Stimulated activated naive B cell treated with anti-CD40 and anti-IgM and Interleukin-4, amounts not matched to agents 10 μg/mL and 1 μg/mL and 100 μg/mL, for 72 hours (primary cell): ENCODE data around the gene STARD10.

ENCODE experiments used
- ATAC-seq, 2 donors: fragments of 150-1000 bp; cut with Tn5 transposase; replicated peaks; 2 replicates each; pipeline ENCODE4 v1.10.0; 2021; ENCODE audit warnings: moderate library complexity in 1 of 2
- DNase-seq: peaks from one replicate; pipeline ENCODE4 v3.0.0; 2021
- H3K27ac Mint-ChIP-seq: one replicate; pipeline ENCODE4 v1.8.0; 2022; ENCODE audit warnings: mild to moderate bottlenecking, mixed read lengths
- H3K27me3 Mint-ChIP-seq, 2 donors: one replicate each; pipeline ENCODE4 v1.8.0; 2022; ENCODE audit warnings: mixed read lengths in 2 of 2
- H3K36me3 Mint-ChIP-seq, 2 donors: one replicate each; pipeline ENCODE4 v1.8.0; 2022; ENCODE audit warnings: mixed read lengths in 2 of 2, mild to moderate bottlenecking in 1 of 2
- H3K4me1 Mint-ChIP-seq, 2 donors: one replicate each; pipeline ENCODE4 v1.8.0; 2022; ENCODE audit warnings: mixed read lengths in 2 of 2, mild to moderate bottlenecking in 1 of 2
- H3K4me3 Mint-ChIP-seq, 2 donors: one replicate each; pipeline ENCODE4 v1.8.0; 2022; ENCODE audit warnings: mild to moderate bottlenecking in 2 of 2, mixed read lengths in 2 of 2, moderate library complexity in 1 of 2
- H3K9me3 Mint-ChIP-seq, 2 donors: one replicate each; pipeline ENCODE4 v1.8.0; 2022; ENCODE audit warnings: mixed read lengths in 2 of 2, mild to moderate bottlenecking in 1 of 2

Gene STARD10

DNA sequence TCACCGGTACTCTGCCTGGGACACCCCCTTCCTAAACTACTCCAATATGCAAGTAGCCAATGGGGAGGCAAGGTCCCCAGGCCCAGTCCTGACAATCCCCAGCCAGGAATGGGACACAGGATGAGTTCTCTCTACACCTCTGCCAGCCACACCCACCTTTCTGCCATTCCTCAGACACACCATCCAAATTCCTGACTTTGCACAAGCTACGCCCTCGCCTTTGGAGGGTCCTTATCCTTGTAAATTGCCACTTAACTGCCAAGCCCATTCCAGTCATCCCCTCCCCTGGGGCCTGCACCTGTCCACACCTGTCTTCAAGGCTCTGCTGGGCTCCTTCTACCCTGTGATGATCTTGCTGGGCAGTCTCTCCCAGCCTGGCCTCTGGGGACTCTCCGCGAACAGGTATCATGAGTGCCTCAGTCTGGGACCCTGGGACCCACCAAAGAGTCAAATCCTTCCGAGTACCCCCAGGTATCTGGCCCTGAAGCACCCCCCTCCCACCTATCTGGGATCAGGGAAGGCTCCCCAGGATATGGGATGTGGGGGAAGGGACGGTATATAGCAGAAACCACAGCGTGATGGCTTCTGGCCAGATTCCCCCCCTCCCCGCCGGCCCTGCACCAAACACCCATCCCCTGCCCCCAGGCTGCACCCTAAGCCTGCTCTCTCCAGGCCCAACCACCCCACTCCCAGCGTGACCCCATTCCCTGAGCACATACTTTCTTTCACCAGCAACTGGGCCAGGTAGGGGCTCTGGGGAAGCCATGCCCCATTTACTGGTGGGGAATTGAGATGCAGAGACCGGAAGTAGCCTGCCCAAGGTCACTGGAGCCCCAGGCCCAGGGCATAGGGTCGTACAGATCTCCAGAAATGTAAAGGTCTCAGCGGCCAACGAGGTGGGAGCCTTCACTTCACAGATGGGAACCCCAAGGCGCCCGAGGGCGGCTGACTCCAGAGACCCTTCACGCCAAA is 42.4 kb downstream of the STARD10 start:
- Mint-ChIP-seq H3K4me1 (peaks cover 47 to 65% of the 10 kb centered on the region in 2 donors), H3K9me3 (no peaks in the 10 kb centered on the region), H3K27me3 (no peaks in the 10 kb centered on the region), H3K27ac (peak overlapping the region; percentile 81), H3K36me3 (peaks cover 2 to 21% of the 10 kb centered on the region in 2 donors), H3K4me3 (peak overlapping the region; percentile 88 to 91)
- DNase-seq (no peak), ATAC-seq (peak in 1 of 2 donors; percentile 8)

DNA sequence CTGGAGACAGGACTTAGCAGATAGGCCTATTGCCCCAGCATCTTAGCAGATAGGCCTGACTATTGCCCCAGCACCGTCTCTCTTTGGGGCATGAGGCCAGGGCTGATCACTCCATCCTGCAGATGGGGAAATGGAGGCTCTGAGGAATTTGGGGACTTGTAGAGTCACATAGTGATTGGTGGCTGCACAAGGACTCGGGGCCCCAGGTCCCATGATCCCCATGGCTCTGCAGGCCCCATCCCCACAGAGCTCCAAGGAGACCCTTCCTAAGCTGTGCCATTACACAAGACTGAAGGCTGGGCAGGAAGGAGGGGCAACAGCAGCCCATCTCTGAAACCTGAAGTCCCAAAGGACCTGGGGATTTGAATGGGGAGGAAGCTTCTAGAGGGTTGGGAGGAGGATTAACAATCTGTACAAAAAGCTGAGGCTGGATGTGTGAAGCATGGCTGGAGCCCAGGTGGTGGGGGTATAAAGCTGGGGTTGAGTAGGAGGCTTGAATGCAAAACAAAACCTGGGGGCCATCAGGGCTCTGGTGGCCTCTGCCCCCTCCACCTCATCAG is 43.2 kb downstream of the STARD10 start:
- ATAC-seq (no peak), DNase-seq (no peak)
- no peaks in the 10 kb centered on the region for H3K27me3 Mint-ChIP-seq
- no peaks in the 10 kb centered on the region for H3K9me3 Mint-ChIP-seq
- H3K27ac Mint-ChIP-seq = peak overlapping the region; percentile 78
- H3K4me3 Mint-ChIP-seq = peak overlapping the region; percentile 88 to 91
- peaks cover 49 to 73% of the 10 kb centered on the region in 2 donors for H3K4me1 Mint-ChIP-seq
- H3K36me3 Mint-ChIP-seq = peaks cover 0 to 17% of the 10 kb centered on the region in 2 donors

DNA sequence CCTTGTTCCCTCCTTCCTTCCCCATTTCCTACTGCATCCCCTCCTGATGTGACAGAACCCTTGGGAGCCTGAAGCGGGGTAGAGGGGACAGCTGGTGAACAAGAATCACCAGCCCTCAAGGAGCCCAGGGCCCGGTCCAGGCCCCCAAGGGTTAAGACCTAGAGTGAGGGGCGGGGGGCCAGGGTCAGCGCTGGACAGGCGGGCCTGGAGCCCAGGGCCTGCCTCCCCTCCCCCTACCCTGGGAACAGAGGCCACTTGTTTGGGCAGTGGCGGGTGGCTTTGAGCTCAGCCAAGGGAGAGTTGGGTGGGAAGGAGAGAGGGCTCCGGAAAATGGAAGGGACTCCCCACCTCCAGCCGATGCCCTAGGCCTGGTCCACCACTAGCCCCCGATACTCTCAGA is 43.8 kb downstream of the STARD10 start:
- ATAC-seq (no peak), DNase-seq (no peak)
- H3K36me3 Mint-ChIP-seq = peaks cover 0 to 17% of the 10 kb centered on the region in 2 donors
- H3K4me3 Mint-ChIP-seq = peak overlapping the region in 1 of 2 donors; percentile 91
- no peaks in the 10 kb centered on the region for H3K27me3 Mint-ChIP-seq
- H3K4me1 Mint-ChIP-seq = peaks cover 52 to 76% of the 10 kb centered on the region in 2 donors
- H3K27ac Mint-ChIP-seq = peak overlapping the region; percentile 75
- H3K9me3 Mint-ChIP-seq = no peaks in the 10 kb centered on the region

DNA sequence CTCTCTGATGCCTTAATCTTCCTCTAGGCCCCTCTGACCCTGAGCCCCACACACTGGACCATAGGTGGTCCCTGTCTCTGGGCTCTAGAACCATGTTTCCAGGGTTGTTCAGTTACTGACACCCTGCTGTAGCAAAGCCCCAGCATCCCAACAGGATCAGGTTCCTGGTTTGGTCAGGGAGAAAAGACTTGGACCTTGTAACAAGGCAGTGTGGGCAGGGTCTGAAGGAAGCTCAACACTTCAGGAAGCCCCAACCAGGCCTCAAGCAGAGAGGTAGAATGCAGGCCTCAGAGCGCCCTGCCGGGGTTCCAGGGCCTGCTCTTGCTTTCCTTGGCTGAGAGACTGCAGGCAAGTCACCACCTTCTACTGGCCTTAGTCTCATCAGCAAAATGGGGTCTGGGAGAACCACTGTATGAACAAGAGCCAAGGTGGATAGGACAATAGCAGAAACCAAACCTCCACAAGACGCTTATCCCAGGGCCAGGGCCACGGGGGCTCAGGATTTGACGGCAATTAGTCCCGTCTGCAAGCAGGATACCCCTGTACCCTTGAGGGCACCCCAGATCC is 46.5 kb downstream of the STARD10 start:
- Mint-ChIP-seq H3K4me3 (no peak overlapping the region), H3K4me1 (peaks cover 65 to 89% of the 10 kb centered on the region in 2 donors), H3K27ac (peak overlapping the region; percentile 56), H3K36me3 (peaks cover 0 to 13% of the 10 kb centered on the region in 2 donors), H3K27me3 (no peaks in the 10 kb centered on the region), H3K9me3 (no peaks in the 10 kb centered on the region)
- ATAC-seq = no peak
- DNase-seq = no peak

DNA sequence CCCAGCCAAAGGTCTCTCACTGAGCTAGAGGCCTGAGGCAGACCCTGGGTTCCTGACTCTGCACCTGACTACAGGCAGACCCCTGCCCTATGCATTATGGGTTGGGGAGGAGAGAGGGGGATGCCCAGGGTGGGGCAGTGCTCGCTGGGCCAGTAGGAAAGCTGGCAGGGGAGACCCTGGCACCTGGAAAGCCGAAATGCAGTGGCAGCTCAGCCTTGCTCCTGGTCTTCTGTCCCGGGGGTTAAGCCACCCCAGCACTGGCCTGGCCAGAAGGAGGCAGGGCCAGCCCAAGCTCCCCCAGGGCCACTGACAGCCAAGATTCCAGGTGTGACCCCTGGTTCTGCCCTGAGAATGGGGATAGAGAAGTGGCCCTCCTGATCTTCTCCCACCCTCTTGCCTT is 47.0 kb downstream of the STARD10 start:
- peaks cover 70 to 92% of the 10 kb centered on the region in 2 donors for H3K4me1 Mint-ChIP-seq
- ATAC-seq = no peak
- H3K9me3 Mint-ChIP-seq = no peaks in the 10 kb centered on the region
- no peak overlapping the region for H3K4me3 Mint-ChIP-seq
- peaks cover 0 to 13% of the 10 kb centered on the region in 2 donors for H3K36me3 Mint-ChIP-seq
- DNase-seq = no peak
- H3K27ac Mint-ChIP-seq = peak overlapping the region; percentile 59
- H3K27me3 Mint-ChIP-seq = no peaks in the 10 kb centered on the region

DNA sequence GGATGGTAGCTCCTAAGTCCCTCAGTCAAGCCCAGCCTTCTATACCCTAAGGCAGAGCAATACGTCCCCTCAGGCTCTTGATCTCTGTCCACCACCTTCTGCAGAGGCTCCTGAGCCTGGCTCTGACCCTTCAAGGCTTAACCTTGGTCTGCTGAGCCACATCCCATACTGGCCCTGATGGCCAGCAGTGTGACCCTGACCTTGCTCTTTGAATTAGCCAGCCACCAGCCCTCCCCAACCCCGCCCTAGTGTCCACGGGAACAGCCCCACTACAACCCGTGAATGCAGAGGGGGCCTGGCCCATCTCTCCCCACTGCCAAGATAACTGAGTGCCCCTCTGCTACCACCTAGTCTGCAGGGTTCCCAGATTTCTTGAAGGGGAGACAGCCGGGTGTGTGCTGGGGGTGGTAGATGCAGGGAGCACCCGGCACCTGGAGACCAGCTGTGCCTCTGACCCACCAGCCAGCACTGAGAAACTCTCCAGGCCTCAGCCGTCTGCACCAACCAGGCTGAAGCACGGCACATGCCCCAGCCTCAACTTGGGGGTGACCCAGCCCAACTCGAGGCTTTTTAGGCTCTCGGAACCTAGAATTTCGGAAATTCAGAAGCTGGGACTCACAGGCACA is 47.8 kb downstream of the STARD10 start:
- peaks cover 74 to 92% of the 10 kb centered on the region in 2 donors for H3K4me1 Mint-ChIP-seq
- no peaks in the 10 kb centered on the region for H3K27me3 Mint-ChIP-seq
- DNase-seq = no peak
- no peak overlapping the region for H3K4me3 Mint-ChIP-seq
- H3K27ac Mint-ChIP-seq = peak overlapping the region; percentile 62
- H3K9me3 Mint-ChIP-seq = no peaks in the 10 kb centered on the region
- peaks cover 0 to 13% of the 10 kb centered on the region in 2 donors for H3K36me3 Mint-ChIP-seq
- ATAC-seq = no peak

DNA sequence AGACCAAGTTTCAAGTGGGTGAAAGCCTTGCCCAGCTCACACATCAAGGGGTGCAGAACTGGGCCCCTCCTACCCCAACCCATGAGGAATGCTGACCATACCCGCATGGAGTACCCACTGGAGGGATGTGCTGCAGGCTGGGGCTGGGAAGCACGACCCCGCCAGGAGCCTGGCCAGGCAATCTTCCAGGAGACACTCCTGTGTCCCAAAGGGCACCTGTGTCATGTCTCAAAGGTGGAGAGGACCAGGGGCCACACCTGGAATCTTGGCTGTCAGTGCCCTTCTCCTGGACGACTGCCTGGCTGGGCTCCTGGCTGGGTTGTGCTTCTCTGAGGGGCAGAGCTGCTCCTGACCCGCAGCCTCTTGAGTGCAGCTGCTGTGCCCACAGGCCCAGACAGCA is 48.3 kb downstream of the STARD10 start:
- Mint-ChIP-seq H3K9me3 (no peaks in the 10 kb centered on the region), H3K4me1 (peaks cover 76 to 92% of the 10 kb centered on the region in 2 donors), H3K27me3 (no peaks in the 10 kb centered on the region), H3K36me3 (peaks cover 0 to 13% of the 10 kb centered on the region in 2 donors), H3K4me3 (no peak overlapping the region), H3K27ac (peak overlapping the region; percentile 62)
- ATAC-seq = no peak
- no peak for DNase-seq

DNA sequence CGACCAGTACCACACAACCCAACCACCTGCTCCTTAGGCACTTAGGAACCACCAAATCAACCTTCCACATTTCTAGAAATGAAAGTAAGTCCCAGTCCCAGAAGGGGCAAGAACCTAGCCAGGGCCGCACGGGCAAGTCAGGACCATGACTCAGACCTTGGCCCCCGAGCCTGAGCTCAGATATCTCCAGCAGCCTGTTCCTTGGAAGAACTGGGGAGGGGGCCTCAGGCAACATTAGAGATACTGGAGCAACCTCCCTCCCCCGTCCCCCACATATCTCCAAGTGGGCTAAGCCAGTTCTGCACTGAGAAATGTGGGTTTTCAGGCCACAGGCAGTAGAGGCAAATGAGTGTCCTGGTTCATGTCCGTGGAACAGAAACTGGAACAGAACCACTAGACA is 49.4 kb downstream of the STARD10 start:
- H3K36me3 Mint-ChIP-seq = peaks cover 0 to 10% of the 10 kb centered on the region in 2 donors
- H3K27me3 Mint-ChIP-seq = no peaks in the 10 kb centered on the region
- peaks cover 78 to 92% of the 10 kb centered on the region in 2 donors for H3K4me1 Mint-ChIP-seq
- no peaks in the 10 kb centered on the region for H3K9me3 Mint-ChIP-seq
- no peak for DNase-seq
- peak overlapping the region; percentile 26 to 52 for H3K4me3 Mint-ChIP-seq
- no peak for ATAC-seq
- peak overlapping the region; percentile 84 for H3K27ac Mint-ChIP-seq

DNA sequence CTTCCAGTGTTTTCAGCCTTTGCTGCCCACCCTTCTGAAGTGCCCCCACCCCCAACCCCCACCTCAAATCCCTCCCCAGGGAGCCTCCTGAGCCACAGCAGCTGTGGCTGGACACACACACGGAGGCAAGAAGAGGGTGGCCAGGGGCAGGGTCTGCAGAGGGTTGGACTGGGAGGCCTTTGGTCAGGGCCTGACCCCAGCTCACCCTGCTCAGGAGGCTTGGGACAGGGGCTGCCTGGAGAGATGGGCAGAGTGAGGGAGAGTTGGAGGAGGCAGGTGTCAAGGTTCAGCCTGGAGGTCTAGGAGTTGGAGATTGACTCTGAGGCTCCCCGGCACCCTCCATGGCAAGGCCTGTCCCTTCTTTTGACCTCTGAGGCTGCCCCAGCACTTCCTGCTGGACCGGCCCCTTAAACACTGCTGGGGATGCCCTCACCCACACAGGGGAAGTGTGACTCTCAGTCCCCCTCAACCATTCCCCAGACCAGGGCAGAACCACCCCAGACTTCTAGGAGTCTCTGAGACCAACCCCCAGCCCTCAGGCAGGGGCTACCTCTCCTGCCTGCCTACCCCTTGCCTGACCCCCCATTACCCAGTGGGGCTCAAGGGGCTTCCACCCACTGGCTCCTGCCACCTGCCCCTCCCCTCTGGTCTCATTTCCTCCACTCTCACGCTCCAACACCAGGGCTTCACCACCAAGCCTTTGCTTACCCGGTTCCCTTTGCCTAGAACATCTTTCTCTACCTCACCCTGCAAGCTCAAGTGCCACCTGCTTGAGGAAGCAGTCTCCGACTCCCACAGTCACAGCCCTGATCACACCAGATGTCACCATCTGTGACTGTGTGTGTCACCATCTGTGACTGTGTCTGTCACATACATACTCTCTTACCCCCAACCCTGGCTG is 50.3 kb downstream of the STARD10 start:
- no peaks in the 10 kb centered on the region for H3K9me3 Mint-ChIP-seq
- peaks cover 0 to 8% of the 10 kb centered on the region in 2 donors for H3K36me3 Mint-ChIP-seq
- peak overlapping the region; percentile 84 for H3K27ac Mint-ChIP-seq
- no peaks in the 10 kb centered on the region for H3K27me3 Mint-ChIP-seq
- ATAC-seq = peak; percentile 88 to 89
- peak; percentile 67 for DNase-seq
- peak overlapping the region; percentile 26 to 52 for H3K4me3 Mint-ChIP-seq
- H3K4me1 Mint-ChIP-seq = peaks cover 79 to 92% of the 10 kb centered on the region in 2 donors

DNA sequence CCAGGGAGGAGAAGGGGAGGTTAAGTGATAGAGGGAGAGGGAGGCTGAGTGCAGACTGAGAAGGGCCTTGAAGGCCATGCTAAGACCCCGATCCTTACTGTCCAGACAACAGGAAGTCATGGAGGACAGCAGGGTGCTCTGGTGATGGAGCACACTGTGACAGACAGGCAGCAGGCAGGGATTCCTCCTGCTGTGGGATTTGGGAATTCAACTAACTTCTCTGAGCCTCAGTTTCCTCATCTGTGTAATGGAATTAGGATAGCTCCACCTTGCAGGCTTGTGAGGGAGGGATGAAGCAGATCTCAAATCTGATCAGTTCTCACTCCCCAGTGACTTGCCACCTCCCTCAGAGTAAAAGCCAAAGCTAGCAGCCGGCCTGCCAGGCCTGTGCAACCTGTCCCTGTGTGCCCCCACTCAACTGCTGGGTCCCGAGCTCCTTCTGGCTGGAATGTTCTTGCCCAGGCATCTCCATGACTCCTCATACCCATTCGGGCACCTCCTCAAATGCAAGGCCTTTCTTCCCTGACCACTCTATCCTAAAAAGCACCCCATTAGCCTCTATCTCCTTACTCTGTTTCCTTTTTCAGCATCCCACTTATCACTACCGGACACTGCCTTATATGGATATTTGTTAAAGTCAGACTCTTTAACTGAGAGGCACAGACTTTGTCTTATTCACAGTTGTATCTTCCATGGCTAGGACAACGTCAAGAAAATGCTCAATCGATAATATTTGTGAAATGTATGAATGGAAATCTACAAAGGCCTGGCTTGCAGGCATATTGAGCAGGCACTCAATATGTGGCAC is 51.1 kb downstream of the STARD10 start:
- Mint-ChIP-seq H3K9me3 (no peaks in the 10 kb centered on the region), H3K4me1 (peaks cover 83 to 95% of the 10 kb centered on the region in 2 donors), H3K27me3 (no peaks in the 10 kb centered on the region), H3K36me3 (peaks cover 0 to 12% of the 10 kb centered on the region in 2 donors), H3K4me3 (no peak overlapping the region), H3K27ac (peak overlapping the region; percentile 95)
- no peak for DNase-seq
- ATAC-seq = no peak

DNA sequence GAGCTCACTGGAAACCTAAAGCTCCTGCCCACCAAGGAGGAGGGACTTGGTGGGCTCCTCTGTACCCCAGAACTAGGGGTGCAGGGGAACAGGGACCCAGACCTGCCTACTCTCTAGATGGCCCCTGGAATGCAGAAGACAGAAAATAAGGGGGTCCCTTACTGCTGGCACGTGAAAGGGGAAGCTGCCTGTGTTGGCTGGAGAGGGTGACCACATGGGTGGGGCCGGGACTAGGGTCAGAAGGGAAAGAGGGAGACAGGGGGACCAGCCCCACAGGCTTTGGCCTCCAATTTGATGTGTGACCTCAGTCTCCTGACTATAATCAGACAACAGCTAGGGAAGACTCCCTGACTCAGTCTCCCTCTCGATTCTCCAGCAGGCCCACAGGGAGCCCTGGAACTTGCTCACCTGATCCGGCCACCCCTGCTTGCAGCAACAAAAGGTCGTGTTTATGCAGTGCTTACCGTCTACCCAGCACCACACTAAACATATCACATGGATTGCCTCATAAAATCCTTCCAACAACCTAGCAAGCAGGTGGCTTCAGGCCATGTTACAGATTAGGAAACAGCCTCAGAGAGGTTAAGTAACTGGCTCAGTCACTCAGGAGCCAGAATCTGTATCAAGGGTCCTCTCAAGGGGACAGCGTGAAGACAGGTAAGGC is 51.9 kb downstream of the STARD10 start:
- peak overlapping the region in 1 of 2 donors; percentile 64 for H3K4me3 Mint-ChIP-seq
- H3K27me3 Mint-ChIP-seq = no peaks in the 10 kb centered on the region
- DNase-seq (no peak), ATAC-seq (no peak)
- peaks cover 6 to 19% of the 10 kb centered on the region in 2 donors for H3K36me3 Mint-ChIP-seq
- peaks cover 83 to 95% of the 10 kb centered on the region in 2 donors for H3K4me1 Mint-ChIP-seq
- H3K9me3 Mint-ChIP-seq = no peaks in the 10 kb centered on the region
- H3K27ac Mint-ChIP-seq = peak overlapping the region; percentile 95

DNA sequence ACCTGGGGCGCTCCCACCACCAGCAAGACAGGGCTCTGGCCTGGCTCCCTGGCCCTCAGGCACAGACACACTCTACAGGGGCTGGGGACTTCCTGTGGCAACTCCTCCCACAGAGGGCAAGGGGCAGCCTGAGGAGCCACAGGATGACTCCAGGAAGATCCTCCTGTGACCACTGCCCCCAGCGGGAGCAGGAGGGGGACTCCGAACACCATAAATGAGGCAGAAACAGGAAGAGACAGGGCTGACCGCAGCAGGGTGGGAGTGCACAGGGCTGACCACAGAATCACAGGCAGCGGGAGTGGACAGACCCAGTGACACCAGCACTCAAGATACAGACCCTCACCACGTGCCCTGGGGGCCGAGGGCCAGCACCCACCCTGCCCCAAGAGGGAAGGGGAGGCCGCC is 52.4 kb downstream of the STARD10 start:
- Mint-ChIP-seq H3K4me3 (peak overlapping the region; percentile 48 to 64), H3K9me3 (no peaks in the 10 kb centered on the region), H3K27me3 (no peaks in the 10 kb centered on the region), H3K36me3 (peaks cover 11 to 25% of the 10 kb centered on the region in 2 donors), H3K4me1 (peaks cover 87 to 96% of the 10 kb centered on the region in 2 donors), H3K27ac (peak overlapping the region; percentile 95)
- ATAC-seq (no peak), DNase-seq (no peak)
